HEK293T (cell line): ENCODE measurements around the gene SLC26A8.

Source experiments
- FOXK2 ChIP-seq: fragments of 450-650 bp; IDR thresholded peaks from 2 replicates; pipeline ENCODE4 v1.6.1; 2016; ENCODE audit warnings: mild to moderate bottlenecking
- NFRKB ChIP-seq: fragments of 450-650 bp; IDR thresholded peaks from 2 replicates; pipeline ENCODE4 v1.6.1; 2016; ENCODE audit warnings: mild to moderate bottlenecking, moderate library complexity

DNA sequence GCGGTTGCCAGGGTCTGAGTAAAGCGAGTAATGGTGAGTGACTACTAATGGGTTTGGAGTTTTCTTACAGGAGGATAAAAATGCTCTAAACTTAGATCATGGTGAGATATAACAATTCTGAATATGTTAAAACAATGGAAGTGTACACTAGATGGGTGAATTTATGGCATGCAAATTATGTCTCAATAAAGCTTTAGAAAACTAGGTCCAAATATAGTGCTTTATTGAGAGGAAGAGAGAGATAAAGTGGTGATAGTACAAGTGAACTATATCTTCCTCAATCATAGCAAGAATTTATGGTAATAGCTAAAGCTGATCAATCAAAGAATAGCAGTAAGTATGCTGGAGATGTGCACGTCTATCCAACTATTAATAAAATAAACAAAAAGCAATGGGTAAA, 127.4 kb downstream of the SLC26A8 start:
- no peak for TF ChIP-seq FOXK2
- no peak for TF ChIP-seq NFRKB
